DOHH2 (cell line): ENCODE data around the gene C5orf58.

Experiments
- H3F3A ChIP-seq: fragments of 200-600 bp; sonication (generic), shearing (Covaris generic); 2 replicates; pipeline ENCODE4 v1.6.0; 2016; ENCODE audit warnings: antibody characterized with exemption, mild to moderate bottlenecking; ENCODE audit not compliant: control insufficient read depth, insufficient read depth
- H3K27ac ChIP-seq: fragments of 200-600 bp; sonication (generic); 2 replicates; pipeline ENCODE4 v1.5.1; 2014; ENCODE audit warnings: low read depth, mild to moderate bottlenecking, low read length, moderate library complexity
- H3K27me3 ChIP-seq: fragments of 200-600 bp; sonication (generic); 2 replicates; pipeline ENCODE4 v1.6.1; 2014; ENCODE audit warnings: mild to moderate bottlenecking, low read length, mixed read lengths; ENCODE audit not compliant: control insufficient read depth
- H3K36me3 ChIP-seq: fragments of 200-600 bp; sonication (generic); 2 replicates; pipeline ENCODE4 v1.6.1; 2014; ENCODE audit warnings: mild to moderate bottlenecking, low read length, moderate library complexity, mixed read lengths; ENCODE audit not compliant: control insufficient read depth
- H3K4me1 ChIP-seq: fragments of 200-600 bp; sonication (generic); 2 replicates; pipeline ENCODE4 v1.6.1; 2014; ENCODE audit warnings: mild to moderate bottlenecking, low read length, mixed read lengths; ENCODE audit not compliant: control insufficient read depth
- H3K4me2 ChIP-seq: fragments of 200-600 bp; sonication (generic); 2 replicates; pipeline ENCODE4 v1.6.0; 2014; ENCODE audit warnings: mild to moderate bottlenecking, low read length, moderate library complexity
- H3K4me3 ChIP-seq: fragments of 200-600 bp; sonication (generic); 2 replicates; pipeline ENCODE4 v1.5.1; 2014; ENCODE audit warnings: mild to moderate bottlenecking, low read length, mixed read lengths
- H3K79me2 ChIP-seq: fragments of 200-600 bp; sonication (generic); 2 replicates; pipeline ENCODE4 v1.6.1; 2014; ENCODE audit warnings: mild to moderate bottlenecking, low read length, mixed read lengths; ENCODE audit not compliant: control insufficient read depth
- H3K9me2 ChIP-seq: fragments of 200-600 bp; sonication (generic); replicated peaks from 2 replicates; pipeline ENCODE4 v1.6.1; 2014; ENCODE audit warnings: mild to moderate bottlenecking, low read length, mixed read lengths; ENCODE audit not compliant: control insufficient read depth
- H3K9me3 ChIP-seq: fragments of 200-600 bp; sonication (generic); 2 replicates; pipeline ENCODE4 v1.6.1; 2014; ENCODE audit warnings: antibody characterized with exemption, low read length, mixed read lengths; ENCODE audit not compliant: control insufficient read depth, insufficient read depth
- H4K20me1 ChIP-seq: fragments of 200-600 bp; sonication (generic); 2 replicates; pipeline ENCODE4 v1.6.0; 2014; ENCODE audit warnings: low read depth, mild to moderate bottlenecking, antibody characterized with exemption, low read length, moderate library complexity; ENCODE audit not compliant: control insufficient read depth, insufficient read depth
- EZH2phosphoT487 ChIP-seq: fragments of 200-600 bp; sonication (generic); IDR thresholded peaks from 2 replicates; pipeline ENCODE4 v1.6.1; 2017; ENCODE audit warnings: borderline replicate concordance, mild to moderate bottlenecking, antibody characterized with exemption, low read length, moderate library complexity, mixed read lengths
- TF ChIP-seq, protein P1 (sequence below): fragments of 200-600 bp; sonication (generic); IDR thresholded peaks from one replicate; pipeline ENCODE4 v1.5.1; 2014; ENCODE audit warnings: antibody characterized with exemption, mild to moderate bottlenecking, low read depth, low read length; ENCODE audit not compliant: poor library complexity, severe bottlenecking

Gene C5orf58

DNA sequence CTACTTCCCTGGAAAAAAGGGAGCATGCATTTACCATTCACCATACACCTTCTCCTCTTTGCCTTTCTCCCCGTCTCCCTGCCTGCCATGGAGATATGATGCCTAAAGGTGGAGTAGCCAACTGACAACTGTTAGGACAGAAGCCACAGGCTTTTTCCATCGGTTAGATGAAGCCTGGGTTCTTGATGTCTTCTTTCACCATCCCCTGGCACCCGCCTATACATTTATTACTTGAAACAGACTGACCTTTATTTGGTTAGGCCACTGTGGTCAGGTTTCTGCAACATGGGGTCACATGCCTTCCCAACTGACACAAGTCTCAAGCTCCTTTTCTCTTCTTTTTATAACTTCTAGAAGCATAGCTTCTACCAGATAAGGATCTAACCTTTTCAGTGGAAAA lies 57.7 kb downstream of the C5orf58 start:
- no peaks in the 10 kb centered on the region for H3F3A ChIP-seq
- TF ChIP-seq, protein P1, sequence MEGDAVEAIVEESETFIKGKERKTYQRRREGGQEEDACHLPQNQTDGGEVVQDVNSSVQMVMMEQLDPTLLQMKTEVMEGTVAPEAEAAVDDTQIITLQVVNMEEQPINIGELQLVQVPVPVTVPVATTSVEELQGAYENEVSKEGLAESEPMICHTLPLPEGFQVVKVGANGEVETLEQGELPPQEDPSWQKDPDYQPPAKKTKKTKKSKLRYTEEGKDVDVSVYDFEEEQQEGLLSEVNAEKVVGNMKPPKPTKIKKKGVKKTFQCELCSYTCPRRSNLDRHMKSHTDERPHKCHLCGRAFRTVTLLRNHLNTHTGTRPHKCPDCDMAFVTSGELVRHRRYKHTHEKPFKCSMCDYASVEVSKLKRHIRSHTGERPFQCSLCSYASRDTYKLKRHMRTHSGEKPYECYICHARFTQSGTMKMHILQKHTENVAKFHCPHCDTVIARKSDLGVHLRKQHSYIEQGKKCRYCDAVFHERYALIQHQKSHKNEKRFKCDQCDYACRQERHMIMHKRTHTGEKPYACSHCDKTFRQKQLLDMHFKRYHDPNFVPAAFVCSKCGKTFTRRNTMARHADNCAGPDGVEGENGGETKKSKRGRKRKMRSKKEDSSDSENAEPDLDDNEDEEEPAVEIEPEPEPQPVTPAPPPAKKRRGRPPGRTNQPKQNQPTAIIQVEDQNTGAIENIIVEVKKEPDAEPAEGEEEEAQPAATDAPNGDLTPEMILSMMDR, result no peak
- no peak for TF ChIP-seq EZH2phosphoT487
- no peaks in the 10 kb centered on the region for H3K36me3 ChIP-seq
- H3K27ac ChIP-seq, result no peak overlapping the region
- H3K4me1 ChIP-seq, result no peaks in the 10 kb centered on the region
- H3K9me3 ChIP-seq, result no peaks in the 10 kb centered on the region
- no peaks in the 10 kb centered on the region for H3K9me2 ChIP-seq
- H3K79me2 ChIP-seq, result no peaks in the 10 kb centered on the region
- no peak overlapping the region for H3K4me3 ChIP-seq
- peaks cover 25% of the 10 kb centered on the region for H3K27me3 ChIP-seq
- H4K20me1 ChIP-seq, result no peaks in the 10 kb centered on the region
- H3K4me2 ChIP-seq, result no peak overlapping the region

DNA sequence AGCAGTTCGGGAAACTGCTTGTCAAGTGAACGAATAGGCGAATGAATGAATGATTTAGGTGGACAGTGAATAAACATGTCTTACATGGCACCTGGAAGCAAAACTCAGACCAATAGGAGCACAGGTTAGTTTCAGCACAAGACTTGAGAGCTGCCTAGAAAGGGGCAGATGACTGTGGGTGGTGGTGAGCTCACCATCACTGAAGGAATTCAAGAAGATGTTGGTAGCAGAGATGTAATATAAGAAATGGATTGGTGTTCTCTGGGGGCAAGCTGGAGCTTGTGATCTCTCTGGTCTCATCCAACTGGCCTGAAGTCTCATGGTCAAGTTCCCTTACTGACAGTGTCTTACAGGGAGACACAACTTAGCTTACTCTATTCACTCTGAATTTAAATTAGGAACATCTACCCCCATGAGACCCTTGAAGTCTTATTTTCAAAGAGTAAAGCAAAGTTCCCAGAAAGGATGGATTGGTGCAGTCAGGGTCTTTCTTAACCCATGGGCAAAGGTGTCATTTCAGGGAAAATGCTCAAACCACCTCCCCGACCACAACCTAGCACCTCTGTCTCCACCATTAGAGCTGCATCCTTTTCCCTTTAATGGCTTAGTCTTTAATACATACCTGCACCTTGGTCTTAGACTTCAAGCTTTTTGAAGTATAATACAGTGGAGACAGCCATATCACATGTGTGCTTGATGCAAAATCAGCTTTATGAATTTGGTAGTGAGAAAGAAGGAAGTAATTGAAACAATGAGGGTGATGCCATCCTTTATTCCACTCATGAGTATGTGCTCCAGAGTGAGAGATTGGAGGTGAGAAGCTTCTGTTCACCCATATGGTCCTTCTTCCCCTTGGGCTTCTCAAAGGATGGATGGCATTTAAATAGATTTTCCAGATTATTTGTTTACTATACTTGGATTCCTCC lies 59.7 kb downstream of the C5orf58 start:
- Histone ChIP-seq H4K20me1 (no peaks in the 10 kb centered on the region), H3K79me2 (no peaks in the 10 kb centered on the region), H3K9me3 (no peaks in the 10 kb centered on the region), H3K4me2 (no peak overlapping the region), H3F3A (no peaks in the 10 kb centered on the region), H3K4me3 (no peak overlapping the region), H3K9me2 (no peaks in the 10 kb centered on the region), H3K27me3 (peaks cover 39% of the 10 kb centered on the region), H3K36me3 (no peaks in the 10 kb centered on the region), H3K4me1 (peaks cover 2% of the 10 kb centered on the region), H3K27ac (no peak overlapping the region)
- TF ChIP-seq, protein P1, result no peak
- no peak for TF ChIP-seq EZH2phosphoT487

DNA sequence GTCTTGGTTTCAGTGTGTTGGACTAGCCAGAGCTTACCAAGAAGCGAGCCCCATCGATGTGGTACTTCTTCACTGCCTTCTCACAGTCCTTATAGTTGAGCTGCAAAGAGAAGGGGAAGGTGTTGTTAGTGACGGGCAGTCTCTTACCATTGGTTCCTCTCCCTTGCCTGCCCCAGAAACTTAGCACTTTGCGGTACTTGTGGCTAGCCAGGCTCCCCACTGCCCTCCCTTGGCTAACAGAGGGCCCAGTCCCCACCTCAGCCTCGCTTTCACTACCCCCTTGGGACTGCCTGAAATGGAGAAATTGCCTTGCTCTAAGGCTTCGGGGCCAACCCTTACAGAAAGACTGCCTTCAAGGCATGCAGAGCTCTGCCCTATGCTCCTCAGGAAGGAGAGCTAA lies 60.5 kb downstream of the C5orf58 start:
- no peak overlapping the region for H3K4me3 ChIP-seq
- no peak overlapping the region for H3K27ac ChIP-seq
- H3F3A ChIP-seq, result no peaks in the 10 kb centered on the region
- H3K9me2 ChIP-seq, result no peaks in the 10 kb centered on the region
- H3K27me3 ChIP-seq, result peaks cover 46% of the 10 kb centered on the region
- H3K36me3 ChIP-seq, result no peaks in the 10 kb centered on the region
- no peaks in the 10 kb centered on the region for H4K20me1 ChIP-seq
- TF ChIP-seq EZH2phosphoT487, result no peak
- TF ChIP-seq, protein P1, result no peak
- H3K79me2 ChIP-seq, result no peaks in the 10 kb centered on the region
- H3K4me2 ChIP-seq, result no peak overlapping the region
- no peaks in the 10 kb centered on the region for H3K9me3 ChIP-seq
- H3K4me1 ChIP-seq, result peaks cover 6% of the 10 kb centered on the region
